GM13977 (cell line): Measurements from ENCODE around the gene SIX2.
A peak's percentile ranks its signal among the peaks of the same experiment; 100 is the strongest.

ENCODE experiments used
- DNase-seq: peaks from one replicate; pipeline ENCODE4 v3.0.0; 2012; ENCODE audit warnings: low spot score
- in situ Hi-C: fragments of 300-500 bp; cut with MboI; formaldehyde crosslinking; loops from one replicate; pipeline ENCODE4 v1.12.0; 2022; ENCODE audit warnings: low sequenced_read_pairs, low pct_unique_long_range_greater_than_20kb, mixed read lengths, inconsistent platforms; ENCODE audit not compliant: unreplicated experiment
- TF ChIP-seq, protein P1 (sequence below): IDR thresholded peaks from 2 replicates; pipeline ENCODE4 v1.5.1; 2012; ENCODE audit warnings: mild to moderate bottlenecking, control low read depth; ENCODE audit not compliant: insufficient read depth; ENCODE audit errors: extremely low read depth, missing control alignments

The SIX2 gene

DNA sequence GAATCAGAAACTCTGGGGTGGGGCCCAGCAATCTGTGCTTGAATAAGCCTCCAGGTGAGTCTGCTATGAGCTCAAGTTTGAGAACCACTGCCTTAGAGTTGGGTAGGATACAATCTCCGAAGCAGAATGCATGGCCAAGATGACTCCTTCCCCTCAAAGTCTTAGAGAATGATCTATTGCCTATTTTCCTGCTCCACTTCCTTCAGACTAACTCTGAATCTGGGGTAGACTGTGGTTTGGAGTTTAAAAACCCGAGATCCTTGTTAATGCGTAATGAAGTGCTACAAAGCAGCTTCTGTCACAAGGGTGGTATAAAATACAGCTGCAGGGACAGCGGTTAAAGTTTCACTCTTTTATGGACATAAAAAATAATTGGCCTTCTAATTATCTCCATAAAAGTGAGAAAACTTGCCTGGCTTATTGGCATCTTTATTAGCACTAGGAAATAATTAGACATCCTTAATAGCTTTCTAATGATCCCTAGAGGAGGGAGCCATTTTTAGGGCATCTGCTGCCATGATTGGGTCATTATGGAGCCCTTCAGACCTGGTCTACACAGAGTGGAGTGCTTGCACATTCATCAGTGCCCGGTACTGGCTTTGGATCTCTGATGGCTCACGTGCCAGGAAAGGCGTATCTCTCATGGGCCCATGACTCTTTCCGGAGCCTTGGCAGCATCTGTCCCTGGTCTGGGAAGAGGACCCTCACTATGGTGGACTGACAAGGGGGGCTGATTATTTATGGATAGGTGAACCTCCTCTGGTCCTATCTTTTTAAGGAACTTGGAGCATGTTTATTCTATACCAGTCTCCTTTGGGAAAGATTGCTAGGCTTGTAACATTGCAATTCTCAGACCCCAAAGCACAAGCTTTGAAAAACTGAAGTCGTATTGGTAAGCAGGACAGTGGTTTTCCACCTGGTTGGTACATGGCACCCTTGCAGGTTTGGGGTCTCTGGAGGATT is 28.2 kb downstream of the SIX2 start:
- in situ Hi-C loops: no loop called here
- no peak for DNase-seq
- TF ChIP-seq, protein P1, sequence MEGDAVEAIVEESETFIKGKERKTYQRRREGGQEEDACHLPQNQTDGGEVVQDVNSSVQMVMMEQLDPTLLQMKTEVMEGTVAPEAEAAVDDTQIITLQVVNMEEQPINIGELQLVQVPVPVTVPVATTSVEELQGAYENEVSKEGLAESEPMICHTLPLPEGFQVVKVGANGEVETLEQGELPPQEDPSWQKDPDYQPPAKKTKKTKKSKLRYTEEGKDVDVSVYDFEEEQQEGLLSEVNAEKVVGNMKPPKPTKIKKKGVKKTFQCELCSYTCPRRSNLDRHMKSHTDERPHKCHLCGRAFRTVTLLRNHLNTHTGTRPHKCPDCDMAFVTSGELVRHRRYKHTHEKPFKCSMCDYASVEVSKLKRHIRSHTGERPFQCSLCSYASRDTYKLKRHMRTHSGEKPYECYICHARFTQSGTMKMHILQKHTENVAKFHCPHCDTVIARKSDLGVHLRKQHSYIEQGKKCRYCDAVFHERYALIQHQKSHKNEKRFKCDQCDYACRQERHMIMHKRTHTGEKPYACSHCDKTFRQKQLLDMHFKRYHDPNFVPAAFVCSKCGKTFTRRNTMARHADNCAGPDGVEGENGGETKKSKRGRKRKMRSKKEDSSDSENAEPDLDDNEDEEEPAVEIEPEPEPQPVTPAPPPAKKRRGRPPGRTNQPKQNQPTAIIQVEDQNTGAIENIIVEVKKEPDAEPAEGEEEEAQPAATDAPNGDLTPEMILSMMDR: no peak

DNA sequence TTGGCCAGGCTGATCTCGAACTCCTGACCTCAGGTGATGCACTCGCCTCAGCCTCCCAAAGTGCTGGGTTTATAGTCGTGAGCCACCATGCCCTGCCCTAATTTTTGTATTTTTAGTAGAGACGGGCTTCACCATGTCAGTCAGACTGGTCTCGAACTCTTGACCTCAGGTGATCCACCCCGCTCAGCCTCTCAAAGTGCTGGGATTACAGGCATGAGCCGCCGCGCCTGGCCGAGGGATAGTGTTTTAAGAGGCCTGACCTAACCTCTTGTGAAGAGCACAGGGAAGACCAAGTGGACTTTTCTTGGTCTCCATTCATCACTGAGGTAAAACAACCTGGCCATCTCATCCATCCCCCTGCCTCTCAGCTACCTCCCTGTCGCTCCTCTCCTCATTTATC is 29.7 kb downstream of the SIX2 start:
- TF ChIP-seq, protein P1: no peak
- in situ Hi-C loops: loop anchor here (5.0 kb wide), 1 partner anchor 518 kb away; no protein-coding TSS in a partner anchor

DNA sequence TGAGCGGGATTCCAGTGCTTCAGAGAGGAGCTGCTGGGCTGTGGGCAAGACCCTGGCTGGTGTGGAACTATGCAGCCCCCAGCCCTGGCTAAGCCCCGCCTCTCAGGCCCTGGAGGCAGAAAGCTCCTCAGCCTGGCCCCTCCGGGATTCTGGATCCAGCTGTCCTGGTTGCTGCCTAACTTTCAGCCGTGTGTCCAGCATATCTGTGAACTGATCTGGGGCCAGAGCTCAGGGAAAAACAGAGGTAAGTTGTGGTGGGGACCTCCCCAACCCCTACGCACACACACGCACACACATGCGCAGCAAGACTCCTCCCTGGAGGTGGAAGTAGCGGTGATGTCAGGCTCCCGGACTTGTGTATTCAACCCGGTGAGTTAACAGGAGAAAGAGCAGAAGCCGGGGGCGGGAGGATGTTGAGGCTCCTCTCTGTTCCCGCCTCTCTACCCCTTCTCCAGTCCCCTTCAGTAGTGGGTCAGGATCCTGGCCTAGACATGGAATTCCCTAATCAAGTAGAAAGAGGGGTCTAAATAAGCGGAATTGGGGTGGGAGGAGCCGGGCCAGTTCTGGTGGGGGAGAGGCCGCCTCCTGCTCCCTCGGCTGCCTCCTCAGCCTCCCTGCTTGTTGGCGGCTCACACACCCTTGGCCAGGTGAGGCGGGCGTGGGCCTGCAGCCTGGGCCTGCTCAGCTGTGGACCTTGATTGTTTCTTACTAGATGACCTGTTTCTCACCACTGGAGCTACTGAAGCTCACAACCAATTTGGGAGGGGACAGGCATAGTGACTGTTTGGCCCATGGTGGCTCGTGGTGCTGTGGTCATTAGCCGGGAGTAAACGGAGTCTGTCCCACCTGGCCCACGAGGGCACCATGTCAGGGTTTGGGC is 33.4 kb downstream of the SIX2 start:
- DNase-seq: no peak
- TF ChIP-seq, protein P1: no peak
- in situ Hi-C loops: loop anchor here (5.0 kb wide), 1 partner anchor 521 kb away; no protein-coding TSS in a partner anchor

More for the DNA sequence above, 29.7 kb downstream of the SIX2 start:
- no peak for DNase-seq

DNA sequence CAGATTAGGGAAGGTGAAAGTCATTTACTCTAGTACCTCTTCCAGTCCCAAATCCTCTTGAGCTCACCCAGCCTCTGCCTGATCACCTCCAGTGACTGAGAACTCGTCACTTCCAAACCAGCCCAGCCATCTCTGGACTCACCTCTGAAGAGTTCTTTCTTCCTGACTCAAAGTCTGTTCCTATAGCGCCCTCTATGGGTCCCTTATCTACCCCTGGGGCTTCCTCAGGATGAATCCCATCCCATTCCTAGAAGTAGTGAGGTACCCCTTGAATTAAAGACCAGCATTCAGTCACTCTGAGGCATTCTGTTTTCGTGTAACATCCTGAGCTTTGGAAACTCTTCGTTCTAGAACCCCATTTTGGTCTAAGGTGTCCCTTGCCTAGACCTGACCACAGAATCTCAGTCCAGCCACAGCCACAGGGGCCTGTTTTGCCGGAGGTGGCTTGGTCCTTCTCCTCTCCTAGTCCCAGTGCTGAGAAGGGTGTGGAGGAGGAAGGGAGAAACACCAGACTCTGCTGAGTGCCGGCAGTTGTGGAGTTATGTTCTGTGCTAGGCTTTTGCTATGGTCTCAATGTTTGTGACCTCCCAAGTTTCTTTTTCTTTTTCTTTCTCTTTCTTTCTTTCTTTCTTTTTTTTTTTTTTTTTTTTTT is 35.1 kb downstream of the SIX2 start:
- in situ Hi-C loops: no loop called here
- TF ChIP-seq, protein P1: peak; percentile 39
- no peak for DNase-seq

DNA sequence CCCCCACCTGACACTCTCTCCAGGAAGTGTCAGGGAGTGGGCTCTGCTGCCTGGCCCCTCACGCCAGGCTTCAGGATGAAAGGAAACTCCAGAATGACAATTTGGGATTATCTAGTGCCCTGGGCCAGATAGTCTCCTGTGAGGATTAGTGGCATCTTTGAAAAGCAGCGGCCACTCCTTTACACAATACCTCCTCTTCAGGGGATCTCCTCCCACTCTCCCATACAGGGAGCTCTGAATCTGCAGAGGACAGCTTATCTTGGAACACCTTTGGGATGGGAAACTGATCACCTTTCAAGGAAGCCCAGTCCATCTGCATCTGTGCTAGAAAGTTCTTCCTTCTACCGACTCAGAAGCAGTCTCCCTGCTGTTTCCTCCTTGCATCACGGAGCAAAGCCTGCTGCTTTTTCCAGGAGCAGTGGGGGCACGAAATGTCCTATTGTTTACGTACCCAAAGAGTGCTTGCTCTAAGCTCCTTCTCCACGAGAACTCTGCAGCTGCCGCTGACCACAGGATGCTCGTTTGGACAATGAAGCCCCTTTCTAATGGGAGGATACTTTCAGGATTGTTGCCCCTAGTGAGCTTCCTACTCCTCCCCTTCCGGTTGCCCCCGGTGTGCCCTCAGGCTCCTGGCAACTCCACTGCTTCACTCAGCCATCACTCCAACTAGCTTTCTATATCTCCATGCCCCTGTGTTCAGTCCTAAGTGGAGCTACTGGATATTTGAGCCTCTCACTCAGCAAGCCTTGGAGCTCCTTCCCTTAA is 36.3 kb downstream of the SIX2 start:
- DNase-seq: no peak
- in situ Hi-C loops: no loop called here
- TF ChIP-seq, protein P1: no peak
